Stimulated activated CD8-positive, alpha-beta memory T cell treated with anti-CD3 and anti-CD28 coated beads, Interleukin-7, amount 100 ng/mL, for 1 hour (primary cell): ENCODE measurements around the gene HLTF.

ENCODE experiments used
- DNase-seq, 2 donors: peaks; one replicate each; pipeline ENCODE4 v3.0.0-alpha.2; 2020; ENCODE audit warnings: low read depth in 2 of 2

The HLTF gene

DNA sequence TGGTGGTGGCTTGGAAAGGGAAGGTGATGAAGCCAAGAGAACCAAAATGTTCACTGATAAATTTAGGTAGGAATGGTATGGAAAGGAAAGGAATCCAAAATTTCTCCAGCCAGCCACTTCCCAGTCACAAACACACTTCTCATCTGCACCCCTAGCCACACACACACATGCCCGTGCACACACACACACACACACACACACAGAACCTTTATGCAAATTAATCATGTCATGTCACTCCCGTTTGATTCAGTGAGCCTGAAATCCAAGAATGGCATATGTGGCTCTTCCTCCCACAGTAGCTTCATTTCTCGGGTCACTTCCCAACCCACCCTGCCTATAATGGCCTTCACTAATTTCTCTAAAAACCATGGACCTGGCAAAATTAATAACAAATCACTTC is 3.1 kb upstream of the HLTF start:
- DNase-seq: no peak

GRCh38 chr3:149087208-149087607 is 875 bp upstream of the HLTF start:
- DNase-seq: no peak

DNA sequence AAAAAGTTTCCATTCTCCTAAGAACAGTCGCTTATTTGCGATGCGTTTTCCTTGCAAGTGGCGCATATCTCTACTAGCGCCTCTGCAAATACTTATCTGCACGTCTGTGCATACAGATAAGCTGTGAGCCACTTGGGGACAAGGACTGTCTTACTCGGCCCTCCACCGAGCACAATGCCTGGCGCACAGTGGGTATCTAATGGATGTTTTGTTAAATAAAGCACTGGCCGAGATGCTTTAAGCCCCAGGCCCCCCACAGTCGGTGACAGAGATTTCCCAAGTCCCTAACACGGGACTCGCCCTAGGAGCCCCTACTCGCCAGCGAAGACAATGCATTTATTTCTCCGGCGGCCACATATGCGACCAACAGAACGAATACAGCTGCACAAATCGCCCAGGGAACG is 503 bp downstream of the HLTF start:
- DNase-seq: peak; percentile 0 to 1

DNA sequence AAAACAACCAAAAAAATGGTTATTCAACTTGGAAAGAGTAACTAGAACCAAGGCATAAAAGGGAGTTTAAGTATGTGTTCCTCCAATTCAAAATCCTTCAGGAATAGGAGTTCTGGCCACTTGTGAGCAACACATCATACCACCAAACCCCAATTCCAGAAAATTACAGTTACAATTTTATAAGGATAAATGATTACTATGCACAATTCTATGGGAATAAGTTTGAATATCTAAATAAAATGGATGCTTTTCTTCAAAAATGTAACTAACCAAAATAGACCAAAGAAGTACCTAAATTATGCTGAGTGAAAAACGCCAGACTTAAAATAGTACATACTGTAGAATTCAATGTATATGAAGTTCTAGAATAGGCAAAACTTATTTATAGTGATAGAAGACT is 4.6 kb downstream of the HLTF start:
- no peak for DNase-seq

GRCh38 chr3:149080699-149081091 is 5.6 kb downstream of the HLTF start:
- DNase-seq: no peak

DNA sequence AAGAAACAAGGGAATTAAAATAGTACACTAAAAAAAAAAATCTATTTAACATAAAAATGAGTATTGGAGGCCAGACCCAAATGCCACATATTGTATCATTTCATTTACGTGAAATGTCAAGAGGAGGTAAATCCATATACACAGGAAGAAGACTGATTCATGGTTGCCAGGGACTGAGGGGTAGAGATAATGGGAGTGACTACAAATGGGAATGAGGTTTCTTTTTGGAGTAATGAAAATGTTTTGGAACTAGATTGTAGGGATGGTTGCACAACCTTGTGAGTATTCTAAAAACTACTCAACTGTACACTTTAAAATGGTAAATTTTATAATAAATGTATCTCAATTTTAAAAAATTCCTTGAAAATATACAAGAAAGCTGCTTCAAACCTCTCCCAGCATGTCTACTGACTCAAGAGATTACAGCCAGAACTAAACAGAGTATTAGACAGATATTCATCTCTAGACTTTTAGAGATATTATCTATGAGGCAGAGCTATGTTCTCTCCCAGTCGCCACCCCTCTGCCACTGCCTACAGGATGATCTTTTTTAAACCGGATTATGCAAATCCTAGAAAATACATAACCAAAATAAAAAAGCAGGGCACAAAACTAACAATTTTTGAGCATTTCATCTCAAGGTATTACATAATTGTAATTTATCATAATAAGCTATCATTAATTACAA is 6.2 kb downstream of the HLTF start:
- DNase-seq: no peak

DNA sequence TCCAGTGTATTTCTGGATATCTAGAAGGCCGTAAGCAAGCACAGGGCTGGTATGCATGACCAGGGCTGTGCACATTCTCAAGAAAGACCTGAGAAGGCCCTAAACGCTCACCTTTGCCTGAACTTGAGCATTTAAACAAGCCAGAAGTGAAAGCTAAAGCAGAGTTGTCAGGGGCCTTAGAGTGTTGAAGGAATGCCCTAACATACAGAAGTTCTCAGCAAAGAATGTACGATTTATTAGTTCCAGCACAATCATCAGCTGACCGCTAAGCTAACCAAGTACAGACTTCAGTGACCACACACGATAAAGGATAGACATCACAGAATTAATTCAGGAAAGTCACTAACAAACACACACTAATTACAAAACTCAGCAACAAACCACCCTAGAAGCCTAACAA is 8.7 kb downstream of the HLTF start:
- no peak for DNase-seq

- no peak for DNase-seq
These were observed 18.4 kb downstream of the HLTF start for GRCh38 chr3:149067883-149068282.

DNA sequence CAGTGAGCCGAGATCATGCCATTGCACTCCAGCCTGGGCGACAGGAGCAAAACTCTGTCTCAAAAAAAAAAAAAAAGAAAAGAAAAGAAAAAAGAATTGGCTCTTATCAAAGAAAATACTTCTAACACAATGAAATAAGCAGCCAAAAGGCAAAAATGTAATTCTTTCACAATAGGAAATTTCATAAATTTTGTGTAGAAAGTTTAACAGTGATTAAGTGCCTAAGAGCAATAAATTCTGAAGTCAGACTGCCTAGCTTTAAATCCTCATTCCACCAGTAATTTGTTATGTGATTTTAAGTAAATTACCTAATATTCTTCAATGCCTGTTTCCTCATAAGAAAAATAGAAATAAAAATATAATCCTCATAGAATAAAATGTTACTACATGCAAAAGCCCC is 24.6 kb downstream of the HLTF start:
- no peak for DNase-seq

GRCh38 chr3:149058602-149059001 is 27.7 kb downstream of the HLTF start:
- no peak for DNase-seq

DNA sequence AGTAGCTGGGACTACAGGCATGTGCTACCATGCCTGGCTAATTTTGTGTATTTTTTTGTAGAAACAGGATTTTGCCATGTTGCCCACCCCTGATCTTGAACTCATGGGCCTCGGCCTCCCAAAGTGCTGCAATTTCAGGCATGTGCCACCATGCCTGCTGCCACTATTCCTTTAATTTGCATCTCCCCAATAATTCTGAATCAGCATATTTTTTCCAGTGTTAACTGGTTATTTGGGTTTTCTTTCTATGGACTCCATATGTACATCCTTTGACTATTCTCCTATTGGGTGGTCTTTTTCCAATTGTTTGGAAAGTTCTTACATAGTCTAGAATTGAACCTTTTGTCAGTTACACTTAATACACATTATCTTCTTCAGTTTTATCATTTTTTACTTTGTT is 28.1 kb downstream of the HLTF start:
- no peak for DNase-seq

DNA sequence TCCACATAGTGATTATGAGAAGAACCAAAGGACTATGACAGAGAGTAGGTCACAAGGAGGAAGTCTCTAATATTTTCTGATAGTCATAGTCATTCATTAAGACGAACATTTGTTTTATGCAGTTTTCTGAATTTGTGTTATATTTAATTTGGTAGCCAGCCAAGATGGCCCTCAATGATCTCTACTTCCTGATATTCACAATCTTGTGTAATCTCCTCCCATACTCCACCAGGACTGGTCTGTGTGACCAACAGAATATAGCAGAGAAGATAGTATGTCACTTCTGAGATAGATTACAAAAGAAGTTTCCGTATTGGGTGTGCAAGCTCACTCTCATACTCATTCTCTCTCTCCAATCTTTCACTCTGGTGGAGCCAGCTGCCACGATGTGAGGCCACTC is 30.8 kb downstream of the HLTF start:
- DNase-seq: no peak

DNA sequence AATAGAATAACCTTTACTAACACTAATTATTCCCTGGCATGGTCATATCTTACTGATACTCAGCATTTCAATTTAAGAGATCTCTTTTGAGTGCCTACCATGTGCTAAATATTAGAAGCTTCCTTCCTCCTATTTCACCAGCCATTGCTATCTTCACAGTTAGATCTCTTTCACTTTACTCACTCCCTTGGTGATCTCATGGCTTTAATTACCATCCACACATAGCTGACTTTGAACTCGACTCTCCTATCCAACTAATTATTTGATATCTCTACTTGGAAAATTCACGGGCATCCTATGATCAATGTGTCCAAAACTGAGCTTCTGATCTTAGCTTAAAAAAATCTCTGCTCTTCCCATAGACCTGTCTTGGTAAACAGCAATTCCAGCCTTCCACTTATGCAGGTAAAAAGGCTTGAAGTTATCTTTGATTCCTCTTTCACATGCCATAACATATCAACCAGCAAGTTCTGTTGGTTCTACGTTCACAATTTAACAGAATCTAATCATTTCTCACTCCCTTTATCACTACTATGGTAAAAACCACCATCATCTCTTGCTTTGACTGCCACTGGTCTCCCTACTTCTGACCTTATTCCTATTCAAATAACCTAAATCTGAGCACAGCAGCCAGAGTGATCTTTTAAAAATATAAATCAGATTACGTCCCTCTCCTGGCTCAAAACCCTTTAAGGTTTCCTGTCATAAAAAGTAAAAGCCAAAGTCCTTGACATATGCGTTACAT is 41.8 kb downstream of the HLTF start:
- DNase-seq: no peak

- no peak for DNase-seq
These were observed 43.4 kb downstream of the HLTF start for GRCh38 chr3:149042789-149043386.

DNA sequence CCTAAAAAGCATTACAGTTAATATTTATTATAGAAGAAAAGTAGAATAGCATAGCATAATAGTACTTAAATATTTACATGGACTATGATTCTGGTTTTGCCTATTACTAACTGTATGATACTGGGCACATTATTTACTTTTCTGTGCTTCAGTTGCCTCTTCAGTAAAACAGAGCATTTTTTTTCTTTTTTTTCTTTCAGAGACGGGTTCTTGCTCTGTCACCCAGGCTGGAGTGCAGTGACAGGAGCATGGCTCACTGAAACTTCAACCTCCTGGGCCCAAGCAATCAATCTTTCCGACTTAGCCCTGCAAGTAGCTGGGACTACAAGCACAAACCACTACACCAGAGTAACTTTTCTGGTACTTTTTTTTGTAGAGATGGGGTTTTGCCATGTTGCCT is 48.0 kb downstream of the HLTF start:
- no peak for DNase-seq

- no peak for DNase-seq
These were observed 48.6 kb downstream of the HLTF start for GRCh38 chr3:149037684-149038083.

DNA sequence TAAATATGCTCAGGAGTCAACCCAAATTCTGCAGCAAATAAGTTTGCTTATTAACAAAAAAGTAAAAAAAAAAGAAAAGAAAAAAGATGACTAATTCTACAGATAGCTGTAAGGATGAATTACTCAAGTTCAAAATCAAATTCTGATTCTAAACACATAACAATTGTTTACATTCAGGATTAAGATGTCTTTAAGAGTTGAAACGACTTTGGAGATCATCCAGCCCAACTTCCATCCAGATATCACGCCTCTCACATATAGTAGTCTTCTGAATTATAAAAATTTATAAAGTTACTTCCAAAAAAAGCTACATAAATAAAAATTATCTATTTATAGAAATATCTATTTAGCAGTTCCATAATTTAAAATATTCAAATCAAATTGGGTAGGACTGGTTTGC is 55.2 kb downstream of the HLTF start:
- DNase-seq: no peak

GRCh38 chr3:149026718-149027117 is 59.6 kb downstream of the HLTF start:
- no peak for DNase-seq

DNA sequence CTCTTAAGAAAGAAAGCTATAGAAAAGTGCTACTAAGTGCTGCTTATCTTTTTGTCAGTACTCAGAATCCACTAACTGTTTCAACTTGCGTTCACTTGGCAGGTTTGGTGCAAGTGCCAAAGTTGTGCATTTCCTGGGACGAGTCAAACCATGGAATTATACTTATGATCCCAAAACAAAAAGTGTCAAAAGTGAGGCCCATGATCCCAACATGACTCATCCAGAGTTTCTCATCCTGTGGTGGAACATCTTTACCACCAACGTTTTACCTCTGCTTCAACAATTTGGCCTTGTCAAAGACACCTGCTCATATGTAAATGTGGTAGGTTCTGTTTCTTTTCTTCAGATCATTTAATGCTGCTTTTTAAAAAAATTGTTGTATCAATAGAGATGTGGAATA is 62.4 kb downstream of the HLTF start:
- no peak for DNase-seq

- no peak for DNase-seq
These were observed 64.5 kb downstream of the HLTF start for GRCh38 chr3:149021830-149022229.

- no peak for DNase-seq
These were observed 65.5 kb downstream of the HLTF start for GRCh38 chr3:149020839-149021252.

DNA sequence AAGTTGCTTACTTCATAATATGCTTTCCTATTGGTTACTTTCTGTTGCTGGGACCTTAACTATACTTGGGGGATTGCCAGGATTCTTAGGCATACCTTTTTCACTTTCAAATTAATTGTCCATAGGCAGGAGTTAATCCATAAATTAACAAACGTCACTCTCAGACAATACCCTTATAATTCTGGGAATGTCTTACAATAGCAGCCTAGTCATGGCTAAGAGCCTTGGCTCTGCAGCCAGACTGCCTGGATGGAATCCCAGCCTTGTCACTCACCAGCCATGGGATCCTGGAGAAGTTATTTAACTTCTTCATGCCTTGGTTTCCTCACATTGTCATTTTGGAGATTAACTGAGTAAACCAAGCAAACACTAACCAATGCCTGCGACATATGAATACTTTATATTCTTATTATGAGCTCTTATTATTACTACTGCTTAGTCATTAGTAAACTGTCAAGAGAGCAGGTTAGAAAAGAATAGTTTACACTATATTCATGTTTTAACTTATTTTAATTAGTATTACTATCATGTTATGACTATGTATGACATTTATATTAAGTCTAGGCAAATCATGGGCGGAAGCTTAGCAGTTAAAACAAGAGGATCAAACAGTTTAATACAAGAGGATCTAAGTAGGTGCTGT is 66.0 kb downstream of the HLTF start:
- no peak for DNase-seq

DNA sequence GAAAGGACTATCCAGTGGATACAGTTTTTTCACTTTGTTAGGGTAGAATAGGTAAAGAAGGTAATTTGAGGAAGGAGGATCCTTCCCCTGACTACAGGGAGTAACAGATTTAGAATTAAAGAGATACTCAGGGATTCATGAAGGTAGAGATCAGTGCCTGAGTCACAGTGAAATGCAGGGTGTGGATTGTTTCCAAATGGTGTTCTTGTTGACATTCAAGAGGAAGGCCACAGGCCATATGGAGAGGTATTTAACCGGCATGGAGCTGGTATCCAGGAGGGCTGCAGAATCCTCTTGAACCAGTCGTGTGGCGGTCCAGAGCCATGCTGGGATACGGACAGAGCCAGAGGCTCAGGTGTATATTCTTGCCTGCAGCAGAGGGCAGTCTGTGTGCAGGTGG is 66.8 kb downstream of the HLTF start:
- no peak for DNase-seq
